Measurements from ENCODE around the gene EPHA5. TPM values are rescaled to one million over a fixed set of nuclear protein-coding genes. Genes with fewer than 3 reads are reported as not detected.

EPHA5 gene
- total RNA-seq, 1 experiment from 2014 or later = not detected

GRCh38 chr4:65399084-65399483 lies 271.2 kb downstream of the EPHA5 start:
- H3K23me2 ChIP-seq (ENCODE audit: insufficient read length, low read depth, low read length, poor library complexity, severe bottlenecking) = no peaks in the 10 kb centered on the region
- no peaks in the 10 kb centered on the region for H3K9me3 ChIP-seq (ENCODE audit: control insufficient read depth, low read depth, low read length)
- TF ChIP-seq, protein P1, sequence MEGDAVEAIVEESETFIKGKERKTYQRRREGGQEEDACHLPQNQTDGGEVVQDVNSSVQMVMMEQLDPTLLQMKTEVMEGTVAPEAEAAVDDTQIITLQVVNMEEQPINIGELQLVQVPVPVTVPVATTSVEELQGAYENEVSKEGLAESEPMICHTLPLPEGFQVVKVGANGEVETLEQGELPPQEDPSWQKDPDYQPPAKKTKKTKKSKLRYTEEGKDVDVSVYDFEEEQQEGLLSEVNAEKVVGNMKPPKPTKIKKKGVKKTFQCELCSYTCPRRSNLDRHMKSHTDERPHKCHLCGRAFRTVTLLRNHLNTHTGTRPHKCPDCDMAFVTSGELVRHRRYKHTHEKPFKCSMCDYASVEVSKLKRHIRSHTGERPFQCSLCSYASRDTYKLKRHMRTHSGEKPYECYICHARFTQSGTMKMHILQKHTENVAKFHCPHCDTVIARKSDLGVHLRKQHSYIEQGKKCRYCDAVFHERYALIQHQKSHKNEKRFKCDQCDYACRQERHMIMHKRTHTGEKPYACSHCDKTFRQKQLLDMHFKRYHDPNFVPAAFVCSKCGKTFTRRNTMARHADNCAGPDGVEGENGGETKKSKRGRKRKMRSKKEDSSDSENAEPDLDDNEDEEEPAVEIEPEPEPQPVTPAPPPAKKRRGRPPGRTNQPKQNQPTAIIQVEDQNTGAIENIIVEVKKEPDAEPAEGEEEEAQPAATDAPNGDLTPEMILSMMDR (conservative IDR thresholded peaks at IDR 0.05) = no peak
- no peak overlapping the region for H2AFZ ChIP-seq (ENCODE audit: low read length)
- Mint-ChIP-seq H3K9me3 (peaks cover 0 to 11% of the 10 kb centered on the region in 2 experiments; a peak in 3 of 5 replicates), H3K27ac (no peak overlapping the region), H3K36me3 (ENCODE audit: insufficient read depth in 1 of 3, low read depth in 3 of 3) (0 out of 7 replicates have a peak, but pooled peaks cover 0 to 5% (median 0%) of the 10 kb centered on the region in 3 experiments), H3K27me3 (ENCODE audit: low read depth) (no peaks in the 10 kb centered on the region), H3K4me1 (no peaks in the 10 kb centered on the region), H3K4me3 (no peak overlapping the region)
- no peak overlapping the region for H3K4me2 ChIP-seq (ENCODE audit: insufficient read depth, insufficient read length, low read length)
- H2BK120ac ChIP-seq (ENCODE audit: low read depth, low read length, poor library complexity, severe bottlenecking) = no peak overlapping the region
- no peaks in the 10 kb centered on the region for H3K79me1 ChIP-seq (ENCODE audit: insufficient read depth, low read depth, low read length, poor library complexity, severe bottlenecking)
- H3K4ac ChIP-seq (ENCODE audit: low read depth, low read length) = no peak overlapping the region
- no peak overlapping the region for H4K5ac ChIP-seq (ENCODE audit: insufficient read length, low read depth, low read length)
- H3K23ac ChIP-seq (ENCODE audit: insufficient read length, low read depth, low read length) = no peak overlapping the region
- H4K91ac ChIP-seq (ENCODE audit: insufficient read length, low read depth, low read length) = no peak overlapping the region
- no peaks in the 10 kb centered on the region for H3K79me2 ChIP-seq (ENCODE audit: insufficient read depth, low read length)
- no peaks in the 10 kb centered on the region for H4K20me1 ChIP-seq (ENCODE audit: control insufficient read depth, insufficient read depth, insufficient read length)
- no CpG with 5 or more reads among the region's 4 CpGs for WGBS (ENCODE audit: extremely low coverage, insufficient read length, low lambda C conversion rate)
- H2AK5ac ChIP-seq (ENCODE audit: insufficient read length, low read length) = no peak overlapping the region
- no peak for DNase-seq
- H3K27me3 ChIP-seq (ENCODE audit: insufficient read depth, low read length) = no peaks in the 10 kb centered on the region
- no peak overlapping the region for H3K27ac ChIP-seq (ENCODE audit: insufficient read length, low read depth, low read length)
- H3K18ac ChIP-seq (ENCODE audit: insufficient read length, low read depth, low read length) = no peak overlapping the region
- no peaks in the 10 kb centered on the region for H3K4me1 ChIP-seq (ENCODE audit: insufficient read depth, low read length)
- no peak overlapping the region for H3T11ph ChIP-seq (ENCODE audit: low read length)
- no peak overlapping the region for H3K9ac ChIP-seq (ENCODE audit: extremely low read depth, insufficient read length, low read length)
- H2BK5ac ChIP-seq (ENCODE audit: insufficient read length, low read length) = no peak overlapping the region
- no peak overlapping the region for H2BK15ac ChIP-seq (ENCODE audit: low read depth, low read length)
- H2BK12ac ChIP-seq (ENCODE audit: insufficient read length, low read depth, low read length) = no peak overlapping the region
- H2BK20ac ChIP-seq (ENCODE audit: low read depth, low read length, poor library complexity, severe bottlenecking) = no peak overlapping the region
- H3K14ac ChIP-seq (ENCODE audit: insufficient read depth, low read length) = no peak overlapping the region; the same call in 1 of the 2 replicates
- no peak overlapping the region for H4K8ac ChIP-seq (replicated peaks; ENCODE audit: insufficient read length, low read depth, low read length)
- H3K56ac ChIP-seq (ENCODE audit: insufficient read length, low read depth, low read length) = no peak overlapping the region
